Measurements from ENCODE around the gene TEX30. TPM values are rescaled to one million over a fixed set of nuclear protein-coding genes. Genes with fewer than 3 reads are reported as not detected.

TEX30 gene
- total RNA-seq, 4 donors from 2014 or later = 11.2 to 20.5 (median 14.7) TPM

GRCh38 chr13:102742101-102742500 is 31.5 kb downstream of the TEX30 start:
- H3K36me3 ChIP-seq = no peaks in the 10 kb centered on the region
- no peak for TF ChIP-seq CTCF (IDR thresholded peaks at IDR 0.05)
- TF ChIP-seq POLR2A (IDR thresholded peaks at IDR 0.05) = no peak
- H3K9me3 ChIP-seq = no peaks in the 10 kb centered on the region
- H3K4me3 ChIP-seq = no peak overlapping the region
- no peak overlapping the region for H3K27ac ChIP-seq
- H3K27me3 ChIP-seq = no peaks in the 10 kb centered on the region
- DNase-seq = no peak
- intact Hi-C loops (cut with DNase I; ENCODE audit: low total_unique reads) = no loop called here
- H3K4me1 ChIP-seq = no peaks in the 10 kb centered on the region

DNA sequence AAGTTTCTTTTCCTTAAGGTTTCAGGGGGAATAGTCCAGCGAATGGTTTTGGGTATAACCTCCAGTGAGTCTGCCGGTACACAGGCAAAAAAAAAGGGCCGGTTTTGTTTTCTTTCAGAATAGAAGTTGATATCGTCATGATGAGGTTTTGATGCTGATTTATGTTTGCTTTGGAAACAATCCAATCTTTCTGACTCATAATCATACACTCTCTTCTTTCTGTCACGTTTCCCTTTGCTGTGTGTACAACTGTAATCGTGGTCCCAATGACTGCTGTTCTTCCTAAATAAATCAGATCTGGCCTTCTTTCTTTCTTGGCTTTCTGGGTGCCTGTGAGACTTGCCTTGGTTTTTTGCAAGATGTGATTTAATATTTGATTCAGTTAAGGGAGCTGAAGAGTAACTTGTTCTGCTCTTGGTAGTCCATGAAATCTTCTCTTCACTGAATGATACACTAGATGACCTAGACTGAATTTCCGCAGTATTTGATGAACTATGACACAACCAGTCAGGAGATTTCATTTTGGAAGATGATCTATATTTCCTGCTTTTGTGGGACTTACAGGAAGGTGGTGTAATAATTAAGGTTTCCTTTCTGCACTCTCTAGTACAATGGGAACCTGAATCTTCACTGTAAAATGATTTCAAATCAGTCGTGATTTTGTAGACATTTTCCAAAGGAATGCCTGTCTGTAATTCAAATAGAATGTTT is 43.9 kb downstream of the TEX30 start:
- Histone ChIP-seq H3K36me3 (no peaks in the 10 kb centered on the region), H3K27me3 (no peaks in the 10 kb centered on the region), H3K9me3 (no peaks in the 10 kb centered on the region), H3K4me1 (no peaks in the 10 kb centered on the region), H3K4me3 (no peak overlapping the region), H3K27ac (peak overlapping the region in 1 of 2 donors; percentile 22)
- intact Hi-C loops (cut with DNase I; ENCODE audit: low total_unique reads) = no loop called here
- DNase-seq = no peak
- no peak for TF ChIP-seq CTCF (IDR thresholded peaks at IDR 0.05)
- TF ChIP-seq POLR2A (IDR thresholded peaks at IDR 0.05) = no peak

GRCh38 chr13:102726430-102726829 is 47.2 kb downstream of the TEX30 start:
- TF ChIP-seq CTCF (IDR thresholded peaks at IDR 0.05) = no peak
- no peak for TF ChIP-seq POLR2A (IDR thresholded peaks at IDR 0.05)
- Histone ChIP-seq H3K9me3 (no peaks in the 10 kb centered on the region), H3K27ac (no peak overlapping the region), H3K27me3 (no peaks in the 10 kb centered on the region), H3K4me3 (no peak overlapping the region), H3K4me1 (no peaks in the 10 kb centered on the region), H3K36me3 (no peaks in the 10 kb centered on the region)
- intact Hi-C loops (cut with DNase I; ENCODE audit: low total_unique reads) = no loop called here
- DNase-seq = no peak

- Histone ChIP-seq H3K27me3 (no peaks in the 10 kb centered on the region), H3K4me3 (no peak overlapping the region), H3K36me3 (no peaks in the 10 kb centered on the region), H3K4me1 (no peaks in the 10 kb centered on the region), H3K9me3 (no peaks in the 10 kb centered on the region), H3K27ac (no peak overlapping the region)
- DNase-seq = no peak
- TF ChIP-seq CTCF (IDR thresholded peaks at IDR 0.05) (peak; percentile 49 to 68 (median 53)), POLR2A (IDR thresholded peaks at IDR 0.05) (no peak)
- intact Hi-C loops (cut with DNase I; ENCODE audit: low total_unique reads) = no loop called here
These were observed 48.7 kb downstream of the TEX30 start for GRCh38 chr13:102724923-102725322.

DNA sequence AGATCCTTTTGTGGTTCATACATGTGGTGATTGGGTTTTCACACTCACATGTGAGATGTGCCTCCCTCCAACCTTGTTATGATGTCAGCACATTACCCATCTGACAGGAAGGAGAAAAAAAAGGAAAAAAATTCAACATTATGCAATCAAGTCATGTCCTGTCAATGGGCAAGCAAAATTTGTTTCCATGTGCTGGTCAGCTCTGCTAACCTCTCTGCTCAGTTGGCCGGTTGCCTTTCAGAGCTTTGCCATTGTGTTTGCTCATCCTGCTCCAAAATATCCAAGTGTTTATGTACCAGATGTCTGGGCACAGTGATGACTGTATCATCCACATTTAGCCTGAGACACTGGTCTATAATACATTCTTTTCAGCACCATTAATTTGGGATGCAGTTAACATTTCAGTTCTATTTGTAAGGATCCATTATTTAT is 51.8 kb downstream of the TEX30 start:
- no peaks in the 10 kb centered on the region for H3K27me3 ChIP-seq
- no peak overlapping the region for H3K4me3 ChIP-seq
- intact Hi-C loops (cut with DNase I; ENCODE audit: low total_unique reads) = no loop called here

More for the DNA sequence above, 51.8 kb downstream of the TEX30 start:
- DNase-seq = no peak
- TF ChIP-seq CTCF (IDR thresholded peaks at IDR 0.05) (no peak), POLR2A (IDR thresholded peaks at IDR 0.05) (no peak)
- no peak overlapping the region for H3K27ac ChIP-seq
- H3K36me3 ChIP-seq = no peaks in the 10 kb centered on the region
- no peaks in the 10 kb centered on the region for H3K4me1 ChIP-seq
- H3K9me3 ChIP-seq = no peaks in the 10 kb centered on the region

Measured in uterus (tissue), 4 donors.